WTC11 (cell line): Measurements from ENCODE around the gene GALNT9.
"Not testable (repeated sequence)": the region's sequence is repeated elsewhere in the genome, so short reads cannot be mapped to it uniquely, and the experiment has no call there.

Source experiments
- ATF2 ChIP-seq: sonication (generic); formaldehyde crosslinking; IDR thresholded peaks from 2 replicates; pipeline ENCODE4 v1.8.1; 2022; ENCODE audit warnings: low read depth, missing genetic modification reagents, borderline replicate concordance
- CTCF ChIP-seq: fragments of 200-600 bp; IDR thresholded peaks from 2 replicates; pipeline ENCODE4 v1.8.0; 2022; ENCODE audit warnings: antibody characterized with exemption
- E2F4 ChIP-seq: sonication (generic); formaldehyde crosslinking; IDR thresholded peaks from 2 replicates; pipeline ENCODE4 v1.8.1; 2022; ENCODE audit warnings: low read depth, mild to moderate bottlenecking, moderate library complexity, missing genetic modification reagents, borderline replicate concordance
- MAX ChIP-seq: sonication (generic); formaldehyde crosslinking; IDR thresholded peaks from 2 replicates; pipeline ENCODE4 v1.8.0; 2022; ENCODE audit warnings: mild to moderate bottlenecking, missing genetic modification reagents
- USF1 ChIP-seq: sonication (generic); formaldehyde crosslinking; IDR thresholded peaks from 2 replicates; pipeline ENCODE4 v1.8.0; 2022; ENCODE audit warnings: mild to moderate bottlenecking, missing genetic modification reagents
- ZNF281 ChIP-seq: sonication (generic); formaldehyde crosslinking; IDR thresholded peaks from 2 replicates; pipeline ENCODE4 v1.8.0; 2023; ENCODE audit warnings: mild to moderate bottlenecking, missing genetic modification reagents
- ZNF416 ChIP-seq: fragments of 250-450 bp; sonication (Bioruptor Pico); IDR thresholded peaks from 2 replicates; pipeline ENCODE4 v1.9.0; 2021; ENCODE audit warnings: mild to moderate bottlenecking, inconsistent platforms

GRCh38 chr12:132240669-132241007, 88.8 kb downstream of the GALNT9 start:
- TF ChIP-seq MAX; CTCF; ZNF281 (CRISPR knock-in tag); E2F4 (CRISPR knock-in tag); ZNF416 (CRISPR knock-in tag); ATF2 (CRISPR knock-in tag); USF1 (CRISPR knock-in tag): not testable (repeated sequence)
